ENCODE measurements around the gene NCAPD3. TPM values are rescaled to one million over a fixed set of nuclear protein-coding genes. Genes with fewer than 3 reads are reported as not detected.

Gene NCAPD3
- total RNA-seq, 1 experiment from 2014 or later, result 52.2 TPM

GRCh38 chr11:134178032-134178674, 45.6 kb downstream of the NCAPD3 start:
- Mint-ChIP-seq H3K4me3 (no peak overlapping the region), H3K4me1 (no peaks in the 10 kb centered on the region), H3K27ac (no peak overlapping the region; a peak in 1 of 7 replicates), H3K36me3 (ENCODE audit: insufficient read depth in 1 of 3, low read depth in 3 of 3) (peaks cover 68 to 82% (median 73%) of the 10 kb centered on the region in 3 experiments), H3K9me3 (peaks cover 3 to 19% of the 10 kb centered on the region in 2 experiments; a peak in 4 of 5 replicates), H3K27me3 (ENCODE audit: low read depth) (no peaks in the 10 kb centered on the region)
- no peak overlapping the region for H2AK5ac ChIP-seq (ENCODE audit: insufficient read length, low read length)
- H3K56ac ChIP-seq (ENCODE audit: insufficient read length, low read depth, low read length), result no peak overlapping the region
- no peak overlapping the region for H3K4ac ChIP-seq (ENCODE audit: low read depth, low read length)
- H4K91ac ChIP-seq (ENCODE audit: insufficient read length, low read depth, low read length), result no peak overlapping the region
- H3K79me1 ChIP-seq (ENCODE audit: insufficient read depth, low read depth, low read length, poor library complexity, severe bottlenecking), result no peaks in the 10 kb centered on the region
- no peaks in the 10 kb centered on the region for H3K9me3 ChIP-seq (ENCODE audit: control insufficient read depth, low read depth, low read length)
- DNase-seq, result no peak
- H2BK120ac ChIP-seq (ENCODE audit: low read depth, low read length, poor library complexity, severe bottlenecking), result no peak overlapping the region
- H3K27me3 ChIP-seq (ENCODE audit: insufficient read depth, low read length), result no peaks in the 10 kb centered on the region
- H3K14ac ChIP-seq (ENCODE audit: insufficient read depth, low read length), result no peak overlapping the region
- no CpG with 5 or more reads among the region's 5 CpGs for WGBS (ENCODE audit: extremely low coverage, insufficient read length, low lambda C conversion rate)
- H4K8ac ChIP-seq (replicated peaks; ENCODE audit: insufficient read length, low read depth, low read length), result no peak overlapping the region
- no peaks in the 10 kb centered on the region for H3K79me2 ChIP-seq (ENCODE audit: insufficient read depth, low read length)
- H3K23ac ChIP-seq (ENCODE audit: insufficient read length, low read depth, low read length), result no peak overlapping the region
- no peak overlapping the region for H3K18ac ChIP-seq (ENCODE audit: insufficient read length, low read depth, low read length)
- H3K9ac ChIP-seq (ENCODE audit: extremely low read depth, insufficient read length, low read length), result no peak overlapping the region
- H2BK20ac ChIP-seq (ENCODE audit: low read depth, low read length, poor library complexity, severe bottlenecking), result no peak overlapping the region
- no peaks in the 10 kb centered on the region for H3K4me1 ChIP-seq (ENCODE audit: insufficient read depth, low read length)
- H3K23me2 ChIP-seq (ENCODE audit: insufficient read length, low read depth, low read length, poor library complexity, severe bottlenecking), result no peaks in the 10 kb centered on the region
- no peak overlapping the region for H2BK12ac ChIP-seq (ENCODE audit: insufficient read length, low read depth, low read length)
- H3K27ac ChIP-seq (ENCODE audit: insufficient read length, low read depth, low read length), result no peak overlapping the region
- H2AFZ ChIP-seq (ENCODE audit: low read length), result no peak overlapping the region
- H4K20me1 ChIP-seq (ENCODE audit: control insufficient read depth, insufficient read depth, insufficient read length), result no peaks in the 10 kb centered on the region
- no peak for TF ChIP-seq CTCF (conservative IDR thresholded peaks at IDR 0.05)
- H4K5ac ChIP-seq (ENCODE audit: insufficient read length, low read depth, low read length), result no peak overlapping the region
- no peak overlapping the region for H2BK15ac ChIP-seq (ENCODE audit: low read depth, low read length)
- no peak overlapping the region for H3K4me2 ChIP-seq (ENCODE audit: insufficient read depth, insufficient read length, low read length)
- H2BK5ac ChIP-seq (ENCODE audit: insufficient read length, low read length), result no peak overlapping the region
- no peak overlapping the region for H3T11ph ChIP-seq (ENCODE audit: low read length)
